ENCODE results near the gene SLC1A2.

The SLC1A2 gene

GRCh38 chr11:35367491-35367890 lies 51.9 kb downstream of the SLC1A2 start:
- Histone ChIP-seq H3K4me1 (peaks cover 0 to 53% (median 24%) of the 10 kb centered on the region in 4 donors), H3K4me3 (no peak overlapping the region), H3K27ac (peak overlapping the region; percentile 42 to 47), H3K9me3 (no peaks in the 10 kb centered on the region), H3K27me3 (no peaks in the 10 kb centered on the region), H3K36me3 (no peaks in the 10 kb centered on the region)
- DNase-seq, result no peak
- TF ChIP-seq CTCF (IDR thresholded peaks at IDR 0.05), result no peak
- intact Hi-C loops (cut with DNase I; ENCODE audit: low total_unique reads), result no loop called here

DNA sequence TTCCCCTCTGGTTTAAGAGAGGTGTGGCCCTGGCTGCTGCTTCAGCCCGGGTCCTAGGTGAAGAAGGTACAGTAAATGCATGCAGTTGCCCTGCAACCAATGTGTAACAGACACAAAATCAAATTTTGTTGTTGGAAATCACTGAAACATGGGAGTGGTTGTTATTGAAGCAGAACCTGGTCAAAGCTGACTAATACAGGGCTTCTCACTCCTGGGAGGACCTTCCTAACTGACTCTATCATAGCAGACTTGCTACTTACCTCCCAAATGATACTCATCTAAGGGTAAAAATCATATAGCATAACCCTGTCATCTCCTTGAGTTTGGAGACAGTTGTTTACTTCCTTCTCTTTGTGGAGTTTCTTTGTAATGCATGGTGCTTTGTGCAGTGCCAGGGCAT lies 52.6 kb downstream of the SLC1A2 start:
- Histone ChIP-seq H3K36me3 (no peaks in the 10 kb centered on the region), H3K9me3 (no peaks in the 10 kb centered on the region), H3K27ac (peak overlapping the region; percentile 42 to 47), H3K4me3 (no peak overlapping the region), H3K27me3 (no peaks in the 10 kb centered on the region), H3K4me1 (peaks cover 0 to 53% (median 24%) of the 10 kb centered on the region in 4 donors)
- no peak for TF ChIP-seq CTCF (IDR thresholded peaks at IDR 0.05)
- DNase-seq, result no peak
- intact Hi-C loops (cut with DNase I; ENCODE audit: low total_unique reads), result no loop called here

DNA sequence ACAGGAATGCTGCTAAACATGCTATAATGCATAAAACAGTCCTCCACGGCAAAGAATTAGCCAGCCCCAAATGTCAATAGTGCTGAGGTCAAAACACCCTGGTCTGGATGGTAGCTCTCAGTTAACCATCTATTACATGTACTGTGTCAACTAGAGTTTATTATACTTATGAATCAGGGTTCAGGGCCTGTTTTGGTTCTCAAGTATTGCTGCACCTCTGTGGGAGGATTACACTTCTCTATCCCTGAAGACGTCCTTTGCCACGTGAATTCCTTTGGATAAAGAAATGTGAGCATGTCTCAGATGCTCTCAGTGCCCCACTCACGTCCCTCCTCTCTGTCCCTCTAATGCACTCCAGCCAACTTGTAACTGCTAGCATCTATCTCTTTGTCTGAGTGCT lies 53.4 kb downstream of the SLC1A2 start:
- H3K27me3 ChIP-seq, result no peaks in the 10 kb centered on the region
- H3K27ac ChIP-seq, result peak overlapping the region in 1 of 2 donors; percentile 47
- H3K4me3 ChIP-seq, result no peak overlapping the region
- intact Hi-C loops (cut with DNase I; ENCODE audit: low total_unique reads), result no loop called here
- H3K9me3 ChIP-seq, result no peaks in the 10 kb centered on the region
- no peak for TF ChIP-seq CTCF (IDR thresholded peaks at IDR 0.05)
- DNase-seq, result no peak
- H3K4me1 ChIP-seq, result peaks cover 0 to 53% (median 24%) of the 10 kb centered on the region in 4 donors
- H3K36me3 ChIP-seq, result no peaks in the 10 kb centered on the region

DNA sequence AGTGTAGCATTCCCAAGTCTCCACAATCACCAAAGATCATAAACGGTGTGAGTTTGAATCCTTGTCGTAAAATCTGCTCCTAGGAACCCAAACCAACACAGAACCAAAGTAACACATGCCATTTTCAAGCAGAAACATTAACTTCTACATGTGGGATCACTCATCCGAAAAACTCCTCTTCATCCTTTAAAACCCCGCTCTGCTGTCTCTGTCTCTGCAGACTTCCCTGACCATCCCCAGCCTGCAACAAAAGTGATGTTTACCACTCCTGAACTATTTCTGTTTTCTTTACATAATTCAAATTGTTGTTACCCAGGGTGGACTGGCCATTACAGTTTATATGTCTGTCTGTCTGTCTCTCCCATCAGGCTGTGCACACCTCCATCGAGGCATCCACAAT lies 54.0 kb downstream of the SLC1A2 start:
- no peak for TF ChIP-seq CTCF (IDR thresholded peaks at IDR 0.05)

DNA sequence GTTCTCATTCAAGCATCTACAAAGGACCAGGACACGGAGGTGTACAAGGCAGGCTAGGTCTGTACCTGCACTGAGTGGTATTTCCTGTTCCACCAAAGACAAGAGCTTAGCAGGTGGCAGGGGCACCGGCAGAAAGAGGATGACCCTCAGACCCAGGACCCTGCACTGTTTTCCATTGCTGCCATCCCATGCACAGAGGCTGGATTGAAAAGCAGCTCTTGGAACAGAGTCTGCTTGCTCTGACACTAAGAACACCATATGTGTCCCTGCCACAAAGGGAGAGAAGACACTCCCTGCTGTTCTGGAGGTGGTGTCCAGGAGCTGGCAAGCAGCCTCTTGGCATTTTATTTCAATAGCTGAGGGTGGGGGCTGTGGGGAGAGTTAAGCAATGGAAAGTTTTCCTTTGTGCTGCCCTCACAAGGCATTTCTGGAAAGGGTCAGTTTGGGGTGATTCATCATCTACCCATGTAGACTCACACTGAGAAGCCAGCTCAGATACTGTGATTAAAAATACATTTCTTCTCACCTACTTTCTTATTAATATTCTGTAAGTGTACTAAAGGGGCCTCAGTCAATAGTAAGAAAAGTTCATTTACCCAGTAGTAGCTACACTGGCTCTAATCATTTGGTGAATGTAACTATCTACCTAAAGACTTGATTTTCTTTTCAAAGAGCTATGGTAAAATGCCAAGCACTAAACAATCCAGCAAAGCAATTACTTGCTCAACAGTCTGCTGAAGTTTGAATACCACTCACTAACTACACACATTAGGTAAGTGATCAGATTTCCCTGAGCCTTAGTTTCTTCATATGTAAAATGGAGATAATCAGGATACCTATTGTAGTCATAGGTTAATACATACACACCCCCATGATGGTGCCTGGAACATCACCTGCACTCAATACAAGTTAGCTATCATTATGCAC lies 55.2 kb downstream of the SLC1A2 start:
- TF ChIP-seq CTCF (IDR thresholded peaks at IDR 0.05), result no peak
- no peak overlapping the region for H3K4me3 ChIP-seq
- H3K9me3 ChIP-seq, result no peaks in the 10 kb centered on the region
- H3K36me3 ChIP-seq, result no peaks in the 10 kb centered on the region
- intact Hi-C loops (cut with DNase I; ENCODE audit: low total_unique reads), result no loop called here
- peak overlapping the region; percentile 64 to 69 for H3K27ac ChIP-seq
- peak; percentile 82 to 91 for DNase-seq
- no peaks in the 10 kb centered on the region for H3K27me3 ChIP-seq
- peaks cover 0 to 66% (median 35%) of the 10 kb centered on the region in 4 donors for H3K4me1 ChIP-seq

More for the DNA sequence above, 54.0 kb downstream of the SLC1A2 start:
- DNase-seq, result no peak
- Histone ChIP-seq H3K9me3 (no peaks in the 10 kb centered on the region), H3K27me3 (no peaks in the 10 kb centered on the region), H3K27ac (peak overlapping the region; percentile 64 to 69), H3K4me3 (no peak overlapping the region), H3K36me3 (no peaks in the 10 kb centered on the region), H3K4me1 (peaks cover 0 to 54% (median 24%) of the 10 kb centered on the region in 4 donors)
- intact Hi-C loops (cut with DNase I; ENCODE audit: low total_unique reads), result no loop called here

Data from tibial artery (tissue), 4 donors.